ENCODE measurements around the gene SMG6.

Gene SMG6

GRCh38 chr17:2054262-2054511 is 249.4 kb downstream of the SMG6 start:
- H4K20me1 ChIP-seq (ENCODE audit: low read depth, low read length): no peaks in the 10 kb centered on the region
- no peaks in the 10 kb centered on the region for H3K27me3 ChIP-seq (ENCODE audit: low read length)
- peak overlapping the region; percentile 38 for H3K4me3 ChIP-seq (ENCODE audit: insufficient read depth, low read length, poor library complexity, severe bottlenecking)
- H3K9me2 ChIP-seq (replicated peaks; ENCODE audit: insufficient read depth, low read length): no peaks in the 10 kb centered on the region
- no peak overlapping the region for H2AFZ ChIP-seq (ENCODE audit: low read depth, low read length, severe bottlenecking)
- H3K27ac ChIP-seq (ENCODE audit: low read depth, low read length): no peak overlapping the region
- peak overlapping the region; percentile 74 for H3K4me2 ChIP-seq (ENCODE audit: low read depth, low read length, poor library complexity, severe bottlenecking)
- no peaks in the 10 kb centered on the region for H3K79me2 ChIP-seq (ENCODE audit: insufficient read depth, low read length)
- no peaks in the 10 kb centered on the region for H3K9me3 ChIP-seq (ENCODE audit: insufficient read depth, low read length)
- H3K36me3 ChIP-seq (ENCODE audit: low read length): no peaks in the 10 kb centered on the region
- no peak overlapping the region for H3K9ac ChIP-seq (ENCODE audit: low read length)
- TF ChIP-seq, protein P1, sequence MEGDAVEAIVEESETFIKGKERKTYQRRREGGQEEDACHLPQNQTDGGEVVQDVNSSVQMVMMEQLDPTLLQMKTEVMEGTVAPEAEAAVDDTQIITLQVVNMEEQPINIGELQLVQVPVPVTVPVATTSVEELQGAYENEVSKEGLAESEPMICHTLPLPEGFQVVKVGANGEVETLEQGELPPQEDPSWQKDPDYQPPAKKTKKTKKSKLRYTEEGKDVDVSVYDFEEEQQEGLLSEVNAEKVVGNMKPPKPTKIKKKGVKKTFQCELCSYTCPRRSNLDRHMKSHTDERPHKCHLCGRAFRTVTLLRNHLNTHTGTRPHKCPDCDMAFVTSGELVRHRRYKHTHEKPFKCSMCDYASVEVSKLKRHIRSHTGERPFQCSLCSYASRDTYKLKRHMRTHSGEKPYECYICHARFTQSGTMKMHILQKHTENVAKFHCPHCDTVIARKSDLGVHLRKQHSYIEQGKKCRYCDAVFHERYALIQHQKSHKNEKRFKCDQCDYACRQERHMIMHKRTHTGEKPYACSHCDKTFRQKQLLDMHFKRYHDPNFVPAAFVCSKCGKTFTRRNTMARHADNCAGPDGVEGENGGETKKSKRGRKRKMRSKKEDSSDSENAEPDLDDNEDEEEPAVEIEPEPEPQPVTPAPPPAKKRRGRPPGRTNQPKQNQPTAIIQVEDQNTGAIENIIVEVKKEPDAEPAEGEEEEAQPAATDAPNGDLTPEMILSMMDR (IDR thresholded peaks at IDR 0.05; ENCODE audit: insufficient read depth, low read length, poor library complexity, severe bottlenecking): no peak
- 0 out of 2 replicates have a peak, but pooled peaks have one; percentile 75 for TF ChIP-seq EZH2phosphoT487 (conservative IDR thresholded peaks at IDR 0.05; ENCODE audit: low read length)
- H3F3A ChIP-seq (ENCODE audit: insufficient read depth): 0 out of 2 replicates have a peak, but pooled peaks cover 6% of the 10 kb centered on the region

DNA sequence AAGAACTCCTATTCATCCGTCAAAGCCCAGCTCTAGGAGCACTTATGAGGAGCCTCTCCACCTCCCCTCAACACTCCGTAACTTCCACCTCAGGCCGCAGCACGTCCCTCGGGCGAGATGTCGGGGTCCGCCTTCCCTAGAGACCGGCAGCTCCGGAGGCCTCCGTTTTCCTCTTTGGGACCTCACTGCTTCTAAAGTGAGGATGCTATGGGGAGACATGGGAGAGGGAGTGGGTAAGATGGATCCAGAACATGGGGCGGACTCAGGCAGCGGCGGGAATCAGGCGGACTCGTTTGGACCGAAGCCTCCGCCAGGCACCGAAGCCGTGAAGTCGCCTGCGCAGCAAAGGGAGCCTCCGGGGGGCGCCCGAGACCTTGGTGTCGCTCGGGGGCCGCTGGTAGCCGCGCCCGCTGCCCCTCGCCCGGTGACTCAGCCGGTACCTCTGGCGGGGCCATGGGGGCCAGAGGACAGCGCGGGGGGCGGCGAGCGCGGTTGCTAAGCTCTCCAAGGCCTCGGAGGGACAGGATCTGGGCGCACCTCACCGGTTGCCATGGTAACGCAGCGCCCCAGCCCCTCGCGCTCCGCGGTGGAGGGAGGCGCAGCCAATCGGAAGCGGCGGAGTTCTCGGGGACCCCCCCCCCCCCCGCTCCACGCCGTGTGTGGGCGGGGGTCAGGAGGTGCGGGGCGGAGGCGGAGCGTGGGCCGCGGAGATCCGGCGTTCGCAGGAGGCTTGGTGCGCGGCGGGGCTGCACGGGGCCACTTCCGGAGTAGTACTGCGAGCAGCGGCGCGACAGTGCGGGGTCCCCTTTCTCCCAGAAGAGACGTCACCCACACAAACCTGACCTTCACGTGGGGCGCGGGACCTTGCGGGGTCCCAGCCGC is 250.0 kb downstream of the SMG6 start:
- Histone ChIP-seq H3K9me3 (ENCODE audit: insufficient read depth, low read length) (no peaks in the 10 kb centered on the region), H3K79me2 (ENCODE audit: insufficient read depth, low read length) (no peaks in the 10 kb centered on the region), H2AFZ (ENCODE audit: low read depth, low read length, severe bottlenecking) (no peak overlapping the region), H4K20me1 (ENCODE audit: low read depth, low read length) (no peaks in the 10 kb centered on the region), H3K4me3 (ENCODE audit: insufficient read depth, low read length, poor library complexity, severe bottlenecking) (peak overlapping the region; percentile 38), H3K9me2 (replicated peaks; ENCODE audit: insufficient read depth, low read length) (no peaks in the 10 kb centered on the region), H3F3A (ENCODE audit: insufficient read depth) (0 out of 2 replicates have a peak, but pooled peaks cover 9% of the 10 kb centered on the region), H3K9ac (ENCODE audit: low read length) (no peak overlapping the region), H3K4me2 (ENCODE audit: low read depth, low read length, poor library complexity, severe bottlenecking) (peak overlapping the region; percentile 74), H3K27ac (ENCODE audit: low read depth, low read length) (no peak overlapping the region), H3K27me3 (ENCODE audit: low read length) (no peaks in the 10 kb centered on the region), H3K36me3 (ENCODE audit: low read length) (no peaks in the 10 kb centered on the region)
- TF ChIP-seq EZH2phosphoT487 (conservative IDR thresholded peaks at IDR 0.05; ENCODE audit: low read length): no peak
- TF ChIP-seq, protein P1 (IDR thresholded peaks at IDR 0.05; ENCODE audit: insufficient read depth, low read length, poor library complexity, severe bottlenecking): peak; percentile 44

- no peaks in the 10 kb centered on the region for H3K79me2 ChIP-seq (ENCODE audit: insufficient read depth, low read length)
- 0 out of 2 replicates have a peak, but pooled peaks cover 9% of the 10 kb centered on the region for H3F3A ChIP-seq (ENCODE audit: insufficient read depth)
- TF ChIP-seq, protein P1 (IDR thresholded peaks at IDR 0.05; ENCODE audit: insufficient read depth, low read length, poor library complexity, severe bottlenecking): no peak
- TF ChIP-seq EZH2phosphoT487 (conservative IDR thresholded peaks at IDR 0.05; ENCODE audit: low read length): no peak
- H3K27me3 ChIP-seq (ENCODE audit: low read length): no peaks in the 10 kb centered on the region
- no peaks in the 10 kb centered on the region for H3K9me2 ChIP-seq (replicated peaks; ENCODE audit: insufficient read depth, low read length)
- H4K20me1 ChIP-seq (ENCODE audit: low read depth, low read length): no peaks in the 10 kb centered on the region
- H3K9ac ChIP-seq (ENCODE audit: low read length): no peak overlapping the region
- H3K9me3 ChIP-seq (ENCODE audit: insufficient read depth, low read length): no peaks in the 10 kb centered on the region
- H3K4me2 ChIP-seq (ENCODE audit: low read depth, low read length, poor library complexity, severe bottlenecking): no peak overlapping the region
- no peak overlapping the region for H3K27ac ChIP-seq (ENCODE audit: low read depth, low read length)
- no peak overlapping the region for H2AFZ ChIP-seq (ENCODE audit: low read depth, low read length, severe bottlenecking)
- no peaks in the 10 kb centered on the region for H3K36me3 ChIP-seq (ENCODE audit: low read length)
- H3K4me3 ChIP-seq (ENCODE audit: insufficient read depth, low read length, poor library complexity, severe bottlenecking): no peak overlapping the region
Observed at GRCh38 chr17:2051933-2052559, 251.5 kb downstream of the SMG6 start.
